ENCODE results near the gene HIVEP3. TPM values are rescaled to one million over a fixed set of nuclear protein-coding genes. Genes with fewer than 3 reads are reported as not detected.

The HIVEP3 gene
- total RNA-seq, 1 donor from 2014 or later = 11.6 TPM

- H3K4me1 ChIP-seq = peaks cover 11% of the 10 kb centered on the region
- intact Hi-C loops (cut with DNase I) = no loop called here
- DNase-seq = peak; percentile 18
- ATAC-seq = no peak
- TF ChIP-seq, protein P1, sequence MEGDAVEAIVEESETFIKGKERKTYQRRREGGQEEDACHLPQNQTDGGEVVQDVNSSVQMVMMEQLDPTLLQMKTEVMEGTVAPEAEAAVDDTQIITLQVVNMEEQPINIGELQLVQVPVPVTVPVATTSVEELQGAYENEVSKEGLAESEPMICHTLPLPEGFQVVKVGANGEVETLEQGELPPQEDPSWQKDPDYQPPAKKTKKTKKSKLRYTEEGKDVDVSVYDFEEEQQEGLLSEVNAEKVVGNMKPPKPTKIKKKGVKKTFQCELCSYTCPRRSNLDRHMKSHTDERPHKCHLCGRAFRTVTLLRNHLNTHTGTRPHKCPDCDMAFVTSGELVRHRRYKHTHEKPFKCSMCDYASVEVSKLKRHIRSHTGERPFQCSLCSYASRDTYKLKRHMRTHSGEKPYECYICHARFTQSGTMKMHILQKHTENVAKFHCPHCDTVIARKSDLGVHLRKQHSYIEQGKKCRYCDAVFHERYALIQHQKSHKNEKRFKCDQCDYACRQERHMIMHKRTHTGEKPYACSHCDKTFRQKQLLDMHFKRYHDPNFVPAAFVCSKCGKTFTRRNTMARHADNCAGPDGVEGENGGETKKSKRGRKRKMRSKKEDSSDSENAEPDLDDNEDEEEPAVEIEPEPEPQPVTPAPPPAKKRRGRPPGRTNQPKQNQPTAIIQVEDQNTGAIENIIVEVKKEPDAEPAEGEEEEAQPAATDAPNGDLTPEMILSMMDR (IDR thresholded peaks at IDR 0.05) = no peak
- no peaks in the 10 kb centered on the region for H3K36me3 ChIP-seq
- H3K27me3 ChIP-seq (ENCODE audit: low read depth) = no peaks in the 10 kb centered on the region
- H3K27ac ChIP-seq = no peak overlapping the region
- H3K9me3 ChIP-seq = no peaks in the 10 kb centered on the region
- H3K4me3 ChIP-seq = no peak overlapping the region
Observed at GRCh38 chr1:41534181-41535076, 384.3 kb downstream of the HIVEP3 start.

DNA sequence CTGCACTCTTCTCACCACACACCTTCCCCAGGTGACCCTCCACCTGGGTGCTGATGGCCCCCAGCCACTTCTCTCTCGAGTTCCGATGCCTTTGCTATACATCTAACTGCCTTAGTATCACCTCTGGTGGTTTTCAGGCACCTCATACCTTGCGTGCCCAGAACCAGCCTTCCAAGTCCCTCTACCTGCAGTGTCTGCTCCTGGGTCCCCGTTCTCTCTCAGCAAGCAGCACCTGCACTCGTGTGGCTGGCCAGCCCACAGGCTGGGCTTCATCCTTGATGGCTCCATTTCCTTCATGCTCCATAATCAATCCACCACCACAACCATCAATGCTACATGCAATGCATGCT is 385.0 kb downstream of the HIVEP3 start:
- Histone ChIP-seq H3K9me3 (no peaks in the 10 kb centered on the region), H3K36me3 (no peaks in the 10 kb centered on the region), H3K27me3 (ENCODE audit: low read depth) (no peaks in the 10 kb centered on the region), H3K4me1 (peaks cover 11% of the 10 kb centered on the region), H3K4me3 (no peak overlapping the region), H3K27ac (no peak overlapping the region)
- no peak for ATAC-seq
- DNase-seq = peak; percentile 18
- intact Hi-C loops (cut with DNase I) = no loop called here
- TF ChIP-seq, protein P1 (IDR thresholded peaks at IDR 0.05) = no peak

- Histone ChIP-seq H3K4me1 (peaks cover 10% of the 10 kb centered on the region), H3K36me3 (no peaks in the 10 kb centered on the region), H3K9me3 (no peaks in the 10 kb centered on the region), H3K27me3 (ENCODE audit: low read depth) (no peaks in the 10 kb centered on the region), H3K27ac (no peak overlapping the region), H3K4me3 (no peak overlapping the region)
- DNase-seq = peak; percentile 28
- intact Hi-C loops (cut with DNase I) = no loop called here
- TF ChIP-seq, protein P1 (IDR thresholded peaks at IDR 0.05) = no peak
- ATAC-seq = no peak
Observed at GRCh38 chr1:41533016-41533730, 385.5 kb downstream of the HIVEP3 start.

DNA sequence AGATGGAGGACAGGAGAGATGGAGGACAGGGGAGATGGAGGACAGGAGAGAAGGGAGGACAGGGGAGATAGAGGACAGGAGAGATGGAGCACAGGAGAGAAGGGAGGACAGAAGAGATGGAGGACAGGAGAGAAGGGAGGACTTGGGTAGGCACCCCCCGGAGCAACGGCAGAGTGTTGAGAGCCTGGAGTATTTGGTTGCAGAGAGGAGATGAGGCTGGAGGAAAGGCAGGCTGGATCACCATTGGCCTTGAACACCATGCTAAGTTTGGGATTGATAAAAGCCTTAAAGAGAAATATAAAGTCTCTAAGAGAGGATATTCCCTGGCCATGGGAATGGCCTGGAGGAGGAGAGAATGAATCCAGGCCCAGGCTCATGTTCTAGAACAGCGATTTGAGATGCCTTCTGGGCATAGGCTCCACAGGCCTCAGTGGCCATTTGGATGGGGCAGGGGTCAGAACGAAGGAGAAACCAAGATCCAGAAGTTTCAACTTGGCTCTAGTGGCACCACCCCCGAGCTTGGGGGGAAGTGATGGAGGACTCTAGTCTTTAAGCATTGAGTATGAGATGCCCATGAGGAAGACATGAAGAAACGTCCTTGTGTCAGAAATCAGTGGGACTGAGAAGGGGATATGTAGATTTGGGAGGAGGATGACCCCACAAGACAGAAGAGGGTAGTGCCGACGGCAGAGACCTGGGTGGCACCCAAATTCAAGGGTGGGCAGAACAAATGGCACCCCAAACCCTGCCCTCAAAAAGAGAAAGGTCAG is 386.3 kb downstream of the HIVEP3 start:
- DNase-seq (peak; percentile 11), ATAC-seq (no peak)
- H3K27me3 ChIP-seq (ENCODE audit: low read depth) = no peaks in the 10 kb centered on the region
- intact Hi-C loops (cut with DNase I) = no loop called here
- no peaks in the 10 kb centered on the region for H3K9me3 ChIP-seq
- H3K27ac ChIP-seq = no peak overlapping the region
- H3K36me3 ChIP-seq = no peaks in the 10 kb centered on the region
- H3K4me3 ChIP-seq = no peak overlapping the region
- TF ChIP-seq, protein P1 (IDR thresholded peaks at IDR 0.05) = no peak
- H3K4me1 ChIP-seq = peaks cover 3% of the 10 kb centered on the region

DNA sequence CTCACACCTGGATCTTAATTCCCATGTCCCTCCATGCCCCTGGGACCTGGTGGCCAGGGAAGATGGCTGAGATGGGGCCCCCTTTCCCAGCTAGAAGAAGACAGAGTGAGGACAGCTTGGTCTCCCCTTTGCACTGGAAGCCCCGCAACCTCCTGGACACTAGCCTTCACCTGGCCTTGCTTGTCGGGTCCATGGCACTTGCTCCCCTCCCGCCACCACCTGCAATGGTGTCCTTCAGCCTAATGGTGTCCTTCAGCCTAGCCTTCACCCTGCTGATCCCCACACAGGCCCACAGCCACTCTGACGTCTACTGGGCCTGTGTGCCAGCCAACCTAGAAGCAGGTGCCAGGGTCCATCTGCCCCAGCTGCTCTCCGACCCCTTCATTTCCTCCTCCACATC is 388.3 kb downstream of the HIVEP3 start:
- Histone ChIP-seq H3K4me1 (no peaks in the 10 kb centered on the region), H3K4me3 (no peak overlapping the region), H3K27me3 (ENCODE audit: low read depth) (no peaks in the 10 kb centered on the region), H3K27ac (no peak overlapping the region), H3K36me3 (no peaks in the 10 kb centered on the region), H3K9me3 (no peaks in the 10 kb centered on the region)
- TF ChIP-seq, protein P1 (IDR thresholded peaks at IDR 0.05) = no peak
- ATAC-seq (no peak), DNase-seq (peak; percentile 20)
- intact Hi-C loops (cut with DNase I) = no loop called here
